VCaP (cell line): Measurements from ENCODE around the gene AHSG.

Experiments used
- H3K27ac ChIP-seq: fragments of 450-650 bp; 2 replicates; pipeline ENCODE4 v1.5.1; 2017
- TF ChIP-seq, protein P1 (sequence below): fragments of 450-650 bp; conservative IDR thresholded peaks from 2 replicates; pipeline ENCODE4 v1.5.1; 2017; ENCODE audit warnings: mild to moderate bottlenecking, moderate library complexity

AHSG gene

GRCh38 chr3:186605078-186605477, 7.8 kb upstream of the AHSG start:
- TF ChIP-seq, protein P1, sequence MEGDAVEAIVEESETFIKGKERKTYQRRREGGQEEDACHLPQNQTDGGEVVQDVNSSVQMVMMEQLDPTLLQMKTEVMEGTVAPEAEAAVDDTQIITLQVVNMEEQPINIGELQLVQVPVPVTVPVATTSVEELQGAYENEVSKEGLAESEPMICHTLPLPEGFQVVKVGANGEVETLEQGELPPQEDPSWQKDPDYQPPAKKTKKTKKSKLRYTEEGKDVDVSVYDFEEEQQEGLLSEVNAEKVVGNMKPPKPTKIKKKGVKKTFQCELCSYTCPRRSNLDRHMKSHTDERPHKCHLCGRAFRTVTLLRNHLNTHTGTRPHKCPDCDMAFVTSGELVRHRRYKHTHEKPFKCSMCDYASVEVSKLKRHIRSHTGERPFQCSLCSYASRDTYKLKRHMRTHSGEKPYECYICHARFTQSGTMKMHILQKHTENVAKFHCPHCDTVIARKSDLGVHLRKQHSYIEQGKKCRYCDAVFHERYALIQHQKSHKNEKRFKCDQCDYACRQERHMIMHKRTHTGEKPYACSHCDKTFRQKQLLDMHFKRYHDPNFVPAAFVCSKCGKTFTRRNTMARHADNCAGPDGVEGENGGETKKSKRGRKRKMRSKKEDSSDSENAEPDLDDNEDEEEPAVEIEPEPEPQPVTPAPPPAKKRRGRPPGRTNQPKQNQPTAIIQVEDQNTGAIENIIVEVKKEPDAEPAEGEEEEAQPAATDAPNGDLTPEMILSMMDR = no peak
- H3K27ac ChIP-seq = no peak overlapping the region

DNA sequence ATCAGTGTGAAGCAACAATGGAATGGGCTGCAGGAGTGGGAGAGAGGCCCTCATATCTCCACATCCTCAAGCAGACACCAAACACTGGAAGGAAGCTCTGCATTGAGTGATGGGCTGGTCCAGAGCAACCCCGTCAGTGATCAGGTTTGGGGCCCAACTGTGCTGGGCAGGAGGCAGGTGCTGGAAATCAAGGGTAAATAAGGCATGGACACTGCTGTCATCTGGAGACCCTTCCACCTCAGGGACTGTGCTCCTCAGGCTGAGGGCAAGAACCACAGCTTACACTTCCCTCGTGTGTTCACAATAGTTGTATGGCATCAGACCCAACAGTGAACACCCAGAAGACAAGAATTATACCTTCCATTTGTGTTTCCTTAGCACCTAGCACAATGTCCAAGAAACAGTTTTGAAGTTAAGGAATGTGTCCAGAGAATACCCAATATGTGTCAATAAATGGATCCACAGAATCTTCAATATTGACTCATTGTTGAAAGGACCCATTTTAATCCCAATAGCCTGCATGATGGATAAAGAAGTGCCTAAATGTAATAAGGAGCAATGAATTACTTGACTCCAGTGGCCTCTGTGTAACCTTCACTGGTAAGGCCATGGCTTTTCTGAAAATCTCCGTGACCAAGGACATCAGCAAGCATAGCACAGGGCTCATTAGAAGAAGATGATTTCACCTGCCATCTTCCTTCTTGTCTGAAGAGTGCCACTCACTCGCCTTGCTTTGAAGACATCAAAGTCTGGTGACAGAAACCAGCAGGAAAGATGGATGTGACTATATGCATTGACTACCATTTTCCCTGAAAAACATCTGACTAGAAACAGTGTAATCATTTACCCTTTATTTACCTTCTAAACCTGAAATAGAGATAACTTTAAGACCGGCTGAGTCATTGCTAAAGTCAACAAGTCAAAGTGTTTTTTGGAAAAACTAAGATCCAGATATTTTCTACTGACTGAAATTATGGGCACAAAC, 7.0 kb upstream of the AHSG start:
- no peak overlapping the region for H3K27ac ChIP-seq
- TF ChIP-seq, protein P1 = no peak

DNA sequence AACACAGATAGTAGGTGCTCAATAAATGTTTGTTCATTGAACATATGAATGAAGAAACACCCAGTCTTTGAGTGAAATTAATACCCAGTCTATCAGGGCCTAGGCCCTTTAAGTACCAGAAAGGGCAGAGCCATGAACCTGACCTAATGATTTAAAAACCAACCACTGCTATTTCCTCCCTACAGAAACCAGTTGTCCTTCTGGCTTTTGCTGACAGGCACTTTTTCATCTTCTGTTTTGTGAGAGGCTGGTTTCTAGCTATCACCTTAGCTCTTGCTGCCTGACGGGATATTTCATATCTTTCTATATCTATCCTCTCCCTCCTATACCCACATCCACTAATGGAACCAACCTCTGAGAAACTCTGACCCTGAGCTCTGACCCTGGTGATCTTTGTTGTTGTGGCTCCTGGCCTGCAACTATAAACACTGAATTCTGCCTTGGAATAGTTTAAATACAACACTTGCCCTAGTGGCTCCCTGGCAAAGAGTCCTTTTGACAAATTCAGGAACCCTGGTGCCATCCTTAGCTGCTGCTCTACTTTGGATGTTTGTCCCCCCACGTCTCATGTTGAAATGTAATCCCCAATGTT, 4.1 kb upstream of the AHSG start:
- TF ChIP-seq, protein P1 = no peak
- H3K27ac ChIP-seq = no peak overlapping the region

DNA sequence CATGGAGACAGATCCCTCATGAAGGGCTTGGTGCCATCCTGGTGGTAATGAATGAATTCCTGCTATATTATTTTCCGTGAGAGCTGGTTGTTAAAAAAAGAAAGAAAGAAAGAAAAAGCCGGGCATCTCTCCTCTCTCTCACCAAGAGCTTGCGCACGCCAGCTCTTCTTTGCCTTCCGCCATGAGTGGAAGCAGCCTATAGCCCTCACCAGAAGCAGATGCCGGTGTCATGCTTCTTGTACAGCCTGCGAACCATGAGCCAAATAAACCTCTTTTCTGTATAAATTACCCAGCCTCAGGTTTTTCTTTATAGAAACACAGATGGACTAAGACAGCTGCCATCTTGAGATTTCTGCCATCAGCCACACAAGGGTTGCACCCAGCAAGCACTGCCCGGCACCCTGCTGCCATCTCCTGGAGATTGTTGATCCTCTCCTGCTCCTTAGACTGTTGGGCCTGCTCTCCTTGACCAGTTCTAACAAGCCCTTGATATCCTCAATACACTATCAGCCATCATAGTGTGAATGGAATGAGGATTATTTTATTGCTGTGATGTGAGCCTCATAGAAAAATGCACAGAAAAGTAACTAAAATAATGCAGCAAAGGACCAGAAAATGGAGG, 3.5 kb upstream of the AHSG start:
- no peak overlapping the region for H3K27ac ChIP-seq
- TF ChIP-seq, protein P1 = peak; percentile 30; the same call in 1 of the 2 replicates

DNA sequence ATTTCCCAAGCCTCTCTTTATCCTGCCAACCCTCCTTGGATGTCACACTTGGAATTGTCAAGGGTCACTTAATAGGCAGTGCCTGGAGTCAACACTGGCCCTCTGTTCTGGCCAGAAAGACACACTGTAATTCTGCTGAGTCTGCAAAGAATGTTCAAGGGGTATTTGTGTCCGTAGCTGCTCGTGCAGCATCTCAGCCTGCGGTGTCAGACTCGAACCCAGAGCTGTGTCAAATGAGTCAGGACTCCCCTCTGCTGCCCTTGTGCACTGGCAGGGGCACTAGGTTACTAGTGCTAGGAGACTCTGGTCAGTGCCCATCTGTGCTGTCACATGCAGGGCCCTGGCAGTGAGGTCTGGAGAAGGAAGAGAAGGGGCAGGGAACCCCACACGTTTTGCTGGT, 795 bp upstream of the AHSG start:
- TF ChIP-seq, protein P1 = no peak
- no peak overlapping the region for H3K27ac ChIP-seq

GRCh38 chr3:186613637-186614265, 891 bp downstream of the AHSG start:
- TF ChIP-seq, protein P1 = no peak
- H3K27ac ChIP-seq = no peak overlapping the region

DNA sequence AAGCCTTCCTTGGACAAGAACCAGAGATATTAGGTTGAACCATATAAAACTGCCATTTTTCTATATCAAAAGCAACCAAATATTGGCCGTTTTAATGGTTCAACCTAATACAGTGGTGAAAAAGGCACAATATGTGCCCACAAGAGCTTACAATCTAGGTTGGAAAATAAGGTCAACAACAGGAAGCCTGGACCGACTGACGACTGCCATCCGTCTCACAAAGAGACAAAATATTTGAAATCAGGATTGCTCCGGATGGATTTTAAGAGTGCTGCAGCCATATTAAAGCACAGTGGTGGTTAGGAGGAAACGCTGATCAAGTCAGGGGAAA, 1.4 kb downstream of the AHSG start:
- H3K27ac ChIP-seq = no peak overlapping the region
- TF ChIP-seq, protein P1 = no peak
